Stimulated activated CD8-positive, alpha-beta memory T cell treated with anti-CD3 and anti-CD28 coated beads, Interleukin-2, amount 100 ng/mL, for 1 hour (primary cell): ENCODE data around the gene ACLY.

Experiments
- DNase-seq, 2 donors: peaks; one replicate each; pipeline ENCODE4 v3.0.0-alpha.2; 2020; ENCODE audit warnings: low read depth in 2 of 2

The ACLY gene

DNA sequence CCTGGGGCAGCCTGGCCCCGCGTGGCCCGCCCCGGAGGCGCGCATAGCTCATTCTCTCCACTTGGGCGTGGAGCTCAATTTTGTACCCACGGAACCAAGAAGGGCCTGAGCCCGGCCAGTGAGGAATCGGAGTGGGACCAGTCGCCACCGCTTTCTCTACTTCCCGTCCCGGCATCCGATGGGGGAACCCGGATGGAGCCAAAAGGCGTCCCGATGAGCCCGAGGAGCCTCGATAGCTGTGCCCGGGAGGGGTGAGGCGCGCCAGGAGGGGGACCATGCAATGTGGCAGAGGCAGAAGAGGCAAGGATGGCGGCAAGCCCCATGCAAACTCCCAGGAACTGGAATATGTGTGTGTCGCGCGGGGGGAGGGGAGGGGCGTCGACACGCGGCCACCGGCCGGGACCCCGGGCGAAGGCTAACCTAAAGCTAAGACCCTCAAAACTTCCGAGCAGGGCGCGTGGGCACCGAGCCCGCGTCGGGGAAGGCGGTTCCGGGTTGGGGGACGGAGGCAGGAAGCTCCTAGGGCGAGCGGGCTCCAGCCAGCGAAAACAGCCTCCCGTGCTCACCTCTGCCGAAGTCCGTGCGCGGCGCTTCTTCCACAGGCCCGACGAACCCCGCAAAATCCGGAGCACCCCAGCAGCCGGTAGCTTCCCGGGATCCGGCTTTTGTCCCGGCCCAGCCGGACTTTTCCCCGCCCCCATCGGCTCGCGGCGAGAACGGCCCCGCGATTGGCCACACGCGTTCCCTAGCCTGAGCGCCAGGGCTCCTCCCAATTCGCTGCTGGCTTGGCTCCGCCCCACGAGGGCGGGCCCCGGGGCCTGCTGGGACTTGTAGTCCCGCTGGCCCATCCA is at the start of gene ACLY:
Gene ACLY, minus strand, starts transcription at position 638 of the 851 bp plus-strand sequence. CDS start 5,078 bp downstream, outside the sequence.
- DNase-seq: peak; percentile 87 to 90

DNA sequence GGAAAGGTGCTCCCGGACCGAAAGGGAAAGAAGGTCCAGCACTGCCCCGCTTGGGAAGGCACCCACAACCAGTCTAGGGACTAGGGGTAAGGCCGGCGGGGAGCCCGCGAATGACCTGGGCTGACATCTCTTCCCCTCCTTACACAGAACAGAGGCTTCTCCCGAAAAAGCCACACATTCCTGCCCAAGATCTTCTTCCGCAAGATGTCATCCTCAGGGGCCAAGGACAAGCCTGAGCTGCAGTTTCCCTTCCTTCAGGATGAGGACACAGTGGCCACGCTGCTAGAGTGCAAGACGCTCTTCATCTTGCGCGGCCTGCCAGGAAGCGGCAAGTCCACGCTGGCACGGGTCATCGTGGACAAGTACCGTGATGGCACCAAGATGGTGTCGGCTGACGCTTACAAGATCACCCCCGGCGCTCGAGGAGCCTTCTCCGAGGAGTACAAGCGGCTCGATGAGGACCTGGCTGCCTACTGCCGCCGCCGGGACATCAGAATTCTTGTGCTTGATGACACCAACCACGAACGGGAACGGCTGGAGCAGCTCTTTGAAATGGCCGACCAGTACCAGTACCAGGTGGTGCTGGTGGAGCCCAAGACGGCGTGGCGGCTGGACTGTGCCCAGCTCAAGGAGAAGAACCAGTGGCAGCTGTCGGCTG is 49.3 kb upstream of the ACLY start:
- no peak for DNase-seq

DNA sequence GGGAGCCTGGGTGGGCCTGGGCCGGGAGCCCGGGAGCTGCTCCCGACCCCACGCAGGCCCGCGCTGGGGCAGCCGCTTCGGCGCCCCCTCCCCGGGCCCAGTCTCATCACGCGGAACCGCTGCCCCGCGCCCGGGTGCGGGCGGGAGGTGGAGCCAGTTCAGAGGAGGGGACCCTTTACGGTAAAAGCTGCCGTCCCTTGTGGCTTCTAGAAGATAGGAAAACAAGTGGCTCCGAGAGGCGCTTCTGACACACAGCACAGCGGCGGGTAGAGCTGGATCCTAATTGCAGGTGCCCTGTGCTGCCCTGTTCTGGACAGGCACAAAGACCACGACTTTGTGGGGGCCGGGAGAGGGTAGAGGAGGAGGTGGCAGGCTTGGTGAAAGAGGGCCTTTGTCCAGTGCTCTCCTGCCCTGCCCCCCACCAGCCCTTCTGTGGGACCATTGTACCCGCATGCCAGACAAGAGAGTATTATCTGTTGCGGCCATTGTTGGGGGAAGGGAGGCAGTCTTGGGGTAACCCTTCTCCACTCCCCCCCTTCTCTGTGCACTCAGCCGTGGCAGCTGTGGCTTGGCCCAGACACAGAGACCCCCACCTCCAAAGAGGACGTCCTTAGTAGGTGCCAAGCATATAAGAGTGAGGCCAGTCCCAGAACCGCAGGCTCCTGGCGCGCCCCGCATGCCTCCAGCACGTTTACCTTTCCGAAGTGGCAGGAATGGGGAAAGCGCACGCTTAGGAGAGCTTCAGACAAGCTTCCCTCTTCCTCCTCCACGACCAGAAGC is 48.6 kb upstream of the ACLY start:
- peak in 1 of 2 donors; percentile 7 for DNase-seq

DNA sequence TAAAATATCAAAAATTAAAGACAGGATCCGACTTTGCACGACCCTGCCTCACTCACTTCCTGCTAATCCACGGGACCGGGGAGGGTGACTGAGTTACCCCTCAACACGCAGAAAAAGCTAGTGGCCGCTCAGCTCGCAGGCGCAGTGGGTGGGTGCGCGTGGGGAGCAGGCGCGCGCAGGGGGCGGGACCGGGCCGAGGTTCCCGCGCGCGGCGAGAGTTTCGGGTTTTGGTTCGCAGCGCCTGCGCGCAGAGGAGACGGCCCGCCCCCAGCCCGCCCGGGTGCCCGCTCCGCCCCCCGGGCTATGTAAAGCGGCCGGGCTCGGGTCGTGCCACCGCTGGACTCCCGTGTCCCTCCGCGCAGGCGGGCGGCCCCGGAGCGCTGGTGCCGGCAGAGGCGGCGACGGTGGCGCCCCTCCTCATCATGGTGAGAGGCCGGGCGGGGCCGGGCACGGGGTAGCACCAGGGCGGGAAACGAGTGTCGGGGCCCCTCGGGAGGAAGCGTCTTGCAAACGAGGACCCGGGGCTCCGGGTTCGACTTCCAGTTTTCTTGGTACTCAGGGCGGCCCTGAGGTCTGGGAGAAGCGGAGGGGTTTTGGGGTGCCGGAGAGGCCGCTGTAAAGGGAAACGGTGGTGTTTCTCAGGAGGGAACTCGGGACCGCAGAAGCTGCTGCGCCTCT is 47.9 kb upstream of the ACLY start, which contains the start of gene CNP:
Gene CNP, plus strand, starts transcription at position 333 of the 678 bp plus-strand sequence. Its CDS starts 90 bp downstream, at position 423.
- DNase-seq: peak; percentile 84 to 87

DNA sequence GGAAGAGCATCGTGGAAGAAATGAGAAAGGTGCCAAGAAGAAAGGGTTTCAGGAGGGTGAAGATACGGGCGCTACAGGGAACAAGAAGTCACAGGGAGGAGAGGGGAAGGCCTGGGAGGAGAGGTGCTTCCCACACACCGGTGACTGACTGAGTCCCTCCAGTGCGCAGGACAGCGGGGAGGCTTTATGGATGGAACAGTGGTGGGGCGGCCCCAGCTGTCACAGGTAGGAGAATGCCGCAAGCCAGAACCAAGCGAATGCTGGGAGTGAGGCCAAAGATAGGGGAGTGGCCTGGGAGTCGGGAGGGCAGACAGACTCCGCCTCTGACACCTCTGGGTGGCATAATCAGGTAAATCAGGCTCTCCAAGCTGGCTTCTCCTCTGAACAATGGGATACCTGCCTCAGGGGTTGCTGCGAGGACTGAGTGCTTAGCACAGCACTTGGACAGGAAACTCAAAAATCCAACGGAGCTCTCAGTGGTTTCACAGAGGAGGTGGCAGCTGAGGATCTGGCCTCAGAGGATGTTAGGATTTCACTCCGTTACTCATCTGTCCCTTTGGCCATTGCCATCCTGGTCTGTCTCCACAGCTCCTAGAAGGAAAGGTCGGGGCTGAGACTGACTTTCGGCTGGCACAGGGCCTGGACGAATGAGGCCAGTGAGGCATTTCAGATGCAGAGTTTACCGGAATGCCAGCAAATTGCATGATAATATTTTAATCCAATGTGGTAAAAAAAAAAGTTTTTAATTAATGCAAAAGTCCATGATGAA is 47.1 kb upstream of the ACLY start:
- DNase-seq: peak; percentile 12 to 50

DNA sequence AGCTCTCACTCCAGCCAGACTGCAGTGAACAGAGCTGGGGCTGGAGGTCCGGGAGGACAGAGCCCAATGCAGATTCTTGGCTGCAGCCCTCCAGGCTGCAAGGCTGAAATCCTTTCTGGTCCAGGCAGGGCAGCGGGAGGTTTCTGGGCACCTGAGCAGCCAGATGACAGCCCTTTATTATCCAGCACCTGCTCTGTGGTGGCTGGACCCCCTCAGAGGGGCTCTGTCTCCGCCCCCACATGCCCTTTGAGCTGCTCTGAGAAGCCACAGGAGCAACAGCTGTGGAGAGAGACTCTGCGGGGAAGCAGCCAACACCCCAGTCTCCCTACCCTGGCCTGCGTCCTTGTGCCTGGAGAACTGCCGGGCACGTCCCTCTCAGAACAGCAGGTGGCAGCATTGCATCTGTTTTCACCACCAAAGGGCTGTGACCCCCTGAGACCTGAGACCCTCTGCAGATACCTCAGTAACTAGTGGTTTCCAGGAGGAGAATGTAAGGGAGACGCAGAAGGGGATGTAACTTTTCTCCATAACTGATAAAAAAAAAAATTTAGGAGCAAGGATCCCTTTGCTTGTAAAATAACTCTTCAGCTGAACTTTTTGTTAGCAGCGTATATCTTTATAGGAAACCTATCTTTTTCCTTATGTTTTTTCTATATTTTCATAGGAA is 44.1 kb upstream of the ACLY start:
- peak; percentile 37 to 52 for DNase-seq

DNA sequence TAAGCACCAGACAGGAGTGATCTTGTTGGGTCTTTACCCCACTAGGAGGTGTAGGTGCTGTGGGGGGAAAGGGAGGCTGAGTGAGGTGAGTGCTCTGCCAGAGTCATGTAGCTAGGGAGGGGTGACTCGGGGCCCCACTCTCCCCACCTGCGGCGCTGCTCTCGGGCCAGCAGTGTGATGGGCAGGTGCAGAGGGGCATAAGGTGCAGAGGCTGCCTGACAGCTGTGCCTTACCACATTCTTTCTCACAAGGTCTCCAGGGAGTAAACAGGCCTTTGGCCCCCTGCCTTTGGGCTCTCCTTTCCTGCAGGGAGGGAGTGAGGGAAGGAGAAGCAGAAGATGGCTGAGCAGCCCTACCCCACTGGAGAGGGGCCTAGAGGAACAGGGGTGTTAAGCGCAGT is 43.4 kb upstream of the ACLY start:
- no peak for DNase-seq

DNA sequence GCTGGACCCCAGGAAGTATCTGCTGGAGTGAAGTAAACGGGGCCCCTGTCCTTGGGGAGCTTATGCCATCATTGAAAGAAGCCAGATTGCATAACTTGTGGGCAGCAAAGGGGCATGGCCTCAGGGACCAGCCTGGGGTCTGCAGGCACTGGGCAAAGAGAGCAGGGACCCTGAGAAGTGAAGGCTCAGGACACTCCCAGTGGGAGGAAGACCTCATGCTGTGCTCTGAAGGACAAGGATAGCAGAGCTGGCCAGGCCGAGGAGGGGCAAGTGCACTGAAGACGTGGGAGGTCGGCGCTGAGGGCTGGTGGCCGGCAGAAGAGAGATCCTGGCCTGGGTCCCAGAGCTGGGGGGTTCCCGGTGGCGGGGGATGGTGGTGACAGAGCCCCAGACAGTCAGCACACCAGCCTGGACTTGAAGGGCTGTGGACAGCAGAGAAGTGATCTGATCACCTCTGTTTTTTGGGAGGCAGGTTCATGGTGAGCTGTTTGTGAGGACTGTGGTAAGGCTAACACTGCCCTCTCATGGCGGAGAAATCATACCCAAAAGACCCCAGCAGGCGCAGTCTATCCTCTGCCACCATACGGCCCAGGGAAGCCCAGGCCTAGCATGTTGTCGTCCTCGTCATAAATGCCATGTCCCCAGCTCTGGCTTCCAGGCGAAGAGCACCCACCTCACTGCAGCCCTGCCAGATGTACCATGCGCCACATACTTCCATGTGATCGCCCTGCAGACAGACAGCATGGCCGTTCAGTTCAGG is 40.8 kb upstream of the ACLY start:
- DNase-seq: no peak

DNA sequence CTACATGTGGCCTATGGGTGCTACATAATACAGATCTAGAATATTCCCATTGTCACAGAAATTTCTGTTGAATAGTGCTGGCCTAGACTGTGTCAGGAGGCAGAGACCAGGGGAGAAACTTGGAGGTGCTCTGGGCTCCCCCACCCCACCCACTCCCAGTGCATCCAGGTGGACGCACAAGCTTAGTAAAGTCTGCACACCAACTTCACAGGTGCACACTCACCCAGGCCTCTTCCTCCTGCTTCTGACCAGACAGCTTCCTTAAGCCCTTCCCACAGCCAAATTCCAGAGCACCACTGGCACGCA is 40.2 kb upstream of the ACLY start:
- DNase-seq: no peak

DNA sequence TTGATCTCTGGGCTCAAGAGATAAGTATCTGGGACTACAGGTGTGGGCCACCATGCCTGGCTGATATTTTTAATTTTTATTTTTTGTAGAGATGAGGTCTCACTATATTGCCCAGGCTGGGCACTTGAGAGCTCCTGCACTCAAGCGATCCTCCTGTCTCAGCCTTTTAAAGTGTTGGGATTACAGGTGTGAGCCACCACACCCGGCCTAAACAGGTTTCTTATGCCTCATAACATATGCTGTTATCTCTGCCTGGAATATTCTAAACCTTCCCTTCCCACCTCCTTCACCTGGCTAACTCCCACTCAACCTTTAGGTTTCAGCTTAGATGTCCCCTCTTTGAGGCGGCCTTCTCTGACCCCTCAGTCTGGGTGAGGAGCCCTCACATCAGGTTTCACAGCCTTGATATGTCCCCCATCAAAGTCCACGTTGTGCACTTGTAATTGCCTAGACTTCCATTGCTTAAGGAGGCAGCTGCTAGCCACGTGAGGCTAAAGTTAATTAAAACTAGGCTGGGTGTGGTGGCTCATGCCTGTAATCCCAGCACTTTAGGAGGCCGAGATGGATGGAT is 39.2 kb upstream of the ACLY start:
- DNase-seq: no peak

DNA sequence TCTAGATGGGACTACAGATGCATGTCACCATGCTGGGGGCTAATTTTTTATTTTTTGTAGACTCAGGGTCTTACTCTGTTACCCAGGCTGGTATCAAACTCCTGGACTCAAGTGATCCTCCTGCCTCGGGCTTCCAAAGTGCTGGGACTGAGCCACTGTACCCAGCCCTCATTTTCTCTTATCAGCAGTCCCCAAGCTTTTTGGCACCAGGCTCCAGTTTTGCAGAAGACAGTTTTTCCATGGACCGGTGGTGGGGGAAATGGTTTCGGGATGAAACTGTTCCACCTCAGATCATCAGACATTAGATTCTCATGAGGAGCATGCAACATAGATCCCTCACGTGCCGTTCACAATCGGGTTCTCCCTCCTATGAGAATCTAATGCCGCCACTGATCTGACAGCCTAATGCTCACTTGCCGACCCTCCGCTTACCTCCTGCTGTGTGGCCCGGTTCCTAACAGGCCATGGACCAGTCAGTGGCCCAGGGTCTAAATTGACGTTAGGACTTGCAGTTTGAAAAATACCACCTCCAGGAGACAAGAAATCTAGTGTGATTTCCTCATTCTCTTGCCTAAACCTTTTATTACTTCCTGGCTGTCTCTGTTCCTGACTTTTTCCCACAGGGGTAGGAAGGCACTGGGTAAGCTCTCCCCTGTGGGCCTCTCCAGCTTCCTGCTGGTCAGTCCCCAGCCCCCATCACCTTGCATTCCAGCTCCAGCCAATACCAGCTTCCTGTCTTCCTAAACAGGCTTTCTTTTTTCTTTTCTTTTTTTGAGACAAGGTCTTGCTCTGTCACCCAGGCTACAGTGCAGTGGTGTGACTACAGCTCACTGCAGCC is 38.5 kb upstream of the ACLY start:
- no peak for DNase-seq

DNA sequence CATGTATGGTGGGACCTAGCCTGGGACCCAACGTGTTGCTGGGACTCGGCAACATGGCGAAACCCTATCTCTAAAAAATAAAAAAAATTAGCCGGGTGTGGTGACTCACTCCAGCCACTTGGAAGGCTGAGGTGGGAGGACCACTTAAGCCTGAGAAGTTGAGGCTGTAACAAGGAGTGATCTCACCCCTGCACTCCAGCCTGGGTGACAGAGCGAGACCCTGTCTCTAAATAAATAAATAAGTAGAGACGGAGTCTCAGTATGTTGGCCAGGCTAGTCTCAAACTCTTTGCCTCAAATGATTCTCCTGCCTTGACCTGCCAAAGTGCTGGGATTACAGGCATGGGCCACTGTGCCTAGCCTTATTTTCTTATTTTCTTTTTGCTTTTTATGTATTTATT is 37.8 kb upstream of the ACLY start:
- DNase-seq: no peak

DNA sequence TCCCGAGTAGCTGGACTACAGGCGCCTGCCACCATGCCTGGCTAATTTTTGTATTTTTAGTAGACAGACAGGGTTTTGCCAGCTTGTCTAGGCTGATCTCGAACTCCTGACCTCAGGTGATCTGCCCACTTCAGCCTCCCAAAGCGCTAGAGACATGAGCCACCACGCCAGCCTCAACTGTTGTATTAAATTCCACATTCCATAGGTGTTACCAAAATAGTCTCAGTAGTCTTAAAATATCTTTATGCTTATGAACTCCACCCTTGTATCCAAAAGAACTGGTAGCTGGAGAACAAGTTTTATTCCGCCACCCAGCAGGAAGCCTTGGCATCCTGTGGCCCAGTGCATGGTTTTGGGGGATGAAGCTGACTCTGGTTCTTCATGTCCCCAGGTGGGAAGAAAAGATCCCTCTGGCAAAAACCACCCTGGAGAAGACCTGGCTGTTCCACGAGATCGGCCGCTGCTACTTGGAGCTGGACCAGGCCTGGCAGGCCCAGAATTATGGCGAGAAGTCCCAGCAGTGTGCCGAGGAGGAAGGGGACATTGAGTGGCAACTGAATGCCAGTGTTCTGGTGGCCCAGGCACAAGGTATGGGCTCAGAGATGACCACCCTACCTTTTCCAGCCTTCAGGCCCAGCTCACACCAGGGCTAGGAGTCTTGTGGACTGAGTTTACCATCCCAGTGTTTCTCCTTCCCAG is 30.2 kb upstream of the ACLY start:
- no peak for DNase-seq

DNA sequence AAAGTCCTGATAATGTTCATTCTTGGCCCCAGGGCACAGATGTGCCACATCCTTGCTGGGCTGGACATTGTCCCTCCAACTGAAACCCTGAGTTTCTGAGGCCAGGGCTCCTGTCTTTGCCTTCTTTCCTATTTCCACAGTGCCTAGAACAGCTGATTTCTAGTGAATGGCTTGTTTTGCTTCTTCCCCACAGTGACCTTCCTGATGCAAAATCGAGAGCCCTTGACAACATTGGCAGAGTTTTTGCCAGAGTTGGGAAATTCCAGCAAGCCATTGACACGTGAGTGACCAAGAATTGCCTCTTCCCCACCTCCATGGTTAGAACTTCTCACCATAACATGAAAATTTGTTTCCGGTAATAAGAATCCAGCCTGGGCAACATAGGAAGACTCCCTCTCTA is 26.2 kb upstream of the ACLY start:
- no peak for DNase-seq

DNA sequence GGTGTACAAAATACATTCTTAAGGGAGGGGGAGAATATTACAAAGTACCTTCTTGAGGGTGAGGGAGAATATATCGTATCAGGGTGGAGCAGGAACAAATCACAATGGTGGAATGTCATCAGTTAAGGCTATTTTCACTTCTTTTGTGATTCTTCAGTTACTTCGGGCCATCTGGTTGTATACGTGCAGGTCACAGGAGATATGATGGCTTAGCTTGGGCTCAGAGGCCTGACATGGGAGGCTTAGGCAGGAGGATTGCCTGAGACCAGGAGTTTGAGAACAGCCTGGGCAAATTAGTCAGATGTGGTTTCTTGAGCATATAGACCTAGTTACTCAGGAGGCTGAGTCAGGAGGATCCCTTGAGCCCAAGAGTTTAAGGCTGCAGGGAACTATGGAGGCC is 24.7 kb upstream of the ACLY start:
- DNase-seq: no peak

DNA sequence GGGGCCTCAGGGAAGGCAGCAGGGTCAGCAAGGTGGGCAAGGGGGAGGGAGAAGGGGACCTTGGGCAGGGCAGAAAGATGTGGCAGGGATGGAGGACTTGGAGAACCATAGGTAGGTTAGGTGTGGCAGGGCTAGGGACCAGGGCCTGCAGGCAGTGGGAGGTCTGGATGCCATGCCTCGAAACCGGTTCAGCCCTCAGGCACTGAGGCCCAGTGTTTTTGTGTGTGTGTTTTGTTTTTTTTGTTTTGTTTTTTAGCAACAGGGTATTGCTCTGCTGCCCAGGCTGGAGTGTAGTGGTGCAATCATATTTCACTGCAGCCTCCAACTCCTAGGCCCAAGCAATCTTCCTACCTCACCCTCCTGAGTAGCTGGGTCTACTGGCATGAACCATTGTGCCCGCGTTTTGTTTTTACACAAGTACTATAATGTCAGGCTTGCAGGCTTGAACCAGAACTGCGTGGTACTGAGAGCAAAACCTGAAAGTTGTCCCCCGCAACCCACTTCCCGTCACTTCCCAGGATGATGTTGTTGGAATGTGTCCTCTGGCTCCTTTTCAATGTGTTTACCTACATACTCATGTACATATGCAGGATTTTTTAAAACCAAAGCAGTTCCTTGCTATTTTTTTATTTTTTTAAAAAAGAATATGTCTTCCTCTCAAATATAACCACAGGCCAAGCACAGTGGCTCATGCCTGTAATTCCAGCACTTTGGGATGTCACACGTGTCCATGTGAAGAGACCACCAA is 24.0 kb upstream of the ACLY start:
- no peak for DNase-seq

DNA sequence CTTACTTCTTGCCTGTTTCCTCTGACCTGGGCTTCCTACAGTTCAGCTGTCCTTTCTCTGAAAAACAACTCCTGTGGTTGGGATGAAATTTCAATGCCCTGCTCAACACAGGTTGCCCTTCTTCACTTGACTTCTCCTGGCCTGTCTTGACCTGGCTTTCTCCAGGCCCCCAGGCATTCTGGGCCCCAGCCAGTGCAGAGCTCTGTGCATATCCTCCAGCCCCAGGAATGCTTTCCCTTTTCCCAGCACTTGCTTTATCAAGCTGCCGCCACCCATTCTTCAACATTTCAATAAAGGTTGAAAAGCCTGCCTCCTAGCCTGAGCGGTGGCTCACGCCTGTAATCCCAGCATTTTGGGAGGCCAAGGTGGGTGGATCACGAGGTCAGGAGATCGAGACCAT is 22.4 kb upstream of the ACLY start:
- no peak for DNase-seq
